Measurements from ENCODE around the gene LAMTOR2. TPM values are rescaled to one million over a fixed set of nuclear protein-coding genes. Genes with fewer than 3 reads are reported as not detected.

LAMTOR2 gene
- total and polyA plus RNA-seq, 2 experiments from 2014 or later, result 67.3 to 108 TPM

DNA sequence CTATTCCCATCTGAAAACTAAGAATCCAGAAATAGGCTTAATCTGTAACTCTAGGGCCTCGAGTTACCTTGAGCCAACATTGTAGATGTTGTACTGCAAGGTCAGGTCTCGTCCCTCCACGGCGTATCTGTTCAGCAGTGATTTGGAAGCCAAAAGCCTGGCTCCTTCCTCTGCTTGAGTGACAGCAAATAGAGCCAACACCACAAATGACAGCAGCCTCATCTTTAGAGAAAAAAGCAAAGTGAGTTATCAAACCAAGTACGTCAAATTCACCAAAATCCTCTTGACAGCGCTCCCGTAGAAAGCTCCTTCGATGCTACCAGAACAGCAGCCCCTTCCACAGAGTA is 34.7 kb upstream of the LAMTOR2 start (continued):
- TF ChIP-seq, protein P1, sequence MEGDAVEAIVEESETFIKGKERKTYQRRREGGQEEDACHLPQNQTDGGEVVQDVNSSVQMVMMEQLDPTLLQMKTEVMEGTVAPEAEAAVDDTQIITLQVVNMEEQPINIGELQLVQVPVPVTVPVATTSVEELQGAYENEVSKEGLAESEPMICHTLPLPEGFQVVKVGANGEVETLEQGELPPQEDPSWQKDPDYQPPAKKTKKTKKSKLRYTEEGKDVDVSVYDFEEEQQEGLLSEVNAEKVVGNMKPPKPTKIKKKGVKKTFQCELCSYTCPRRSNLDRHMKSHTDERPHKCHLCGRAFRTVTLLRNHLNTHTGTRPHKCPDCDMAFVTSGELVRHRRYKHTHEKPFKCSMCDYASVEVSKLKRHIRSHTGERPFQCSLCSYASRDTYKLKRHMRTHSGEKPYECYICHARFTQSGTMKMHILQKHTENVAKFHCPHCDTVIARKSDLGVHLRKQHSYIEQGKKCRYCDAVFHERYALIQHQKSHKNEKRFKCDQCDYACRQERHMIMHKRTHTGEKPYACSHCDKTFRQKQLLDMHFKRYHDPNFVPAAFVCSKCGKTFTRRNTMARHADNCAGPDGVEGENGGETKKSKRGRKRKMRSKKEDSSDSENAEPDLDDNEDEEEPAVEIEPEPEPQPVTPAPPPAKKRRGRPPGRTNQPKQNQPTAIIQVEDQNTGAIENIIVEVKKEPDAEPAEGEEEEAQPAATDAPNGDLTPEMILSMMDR (conservative IDR thresholded peaks at IDR 0.05; ENCODE audit: low read depth in 2 of 2), result no peak
- no peak for TF ChIP-seq ZNF331 (CRISPR knock-in tag; IDR thresholded peaks at IDR 0.05; ENCODE audit: low read depth)
- no peak for TF ChIP-seq JUNB (IDR thresholded peaks at IDR 0.05; ENCODE audit: unreplicated experiment)
- TF ChIP-seq STAT1 (IDR thresholded peaks at IDR 0.05; ENCODE audit: unreplicated experiment), result no peak
- no peak for TF ChIP-seq NANOG (IDR thresholded peaks at IDR 0.05; ENCODE audit: borderline replicate concordance)
- no peak for TF ChIP-seq ZNF114 (CRISPR knock-in tag; IDR thresholded peaks at IDR 0.05)

DNA sequence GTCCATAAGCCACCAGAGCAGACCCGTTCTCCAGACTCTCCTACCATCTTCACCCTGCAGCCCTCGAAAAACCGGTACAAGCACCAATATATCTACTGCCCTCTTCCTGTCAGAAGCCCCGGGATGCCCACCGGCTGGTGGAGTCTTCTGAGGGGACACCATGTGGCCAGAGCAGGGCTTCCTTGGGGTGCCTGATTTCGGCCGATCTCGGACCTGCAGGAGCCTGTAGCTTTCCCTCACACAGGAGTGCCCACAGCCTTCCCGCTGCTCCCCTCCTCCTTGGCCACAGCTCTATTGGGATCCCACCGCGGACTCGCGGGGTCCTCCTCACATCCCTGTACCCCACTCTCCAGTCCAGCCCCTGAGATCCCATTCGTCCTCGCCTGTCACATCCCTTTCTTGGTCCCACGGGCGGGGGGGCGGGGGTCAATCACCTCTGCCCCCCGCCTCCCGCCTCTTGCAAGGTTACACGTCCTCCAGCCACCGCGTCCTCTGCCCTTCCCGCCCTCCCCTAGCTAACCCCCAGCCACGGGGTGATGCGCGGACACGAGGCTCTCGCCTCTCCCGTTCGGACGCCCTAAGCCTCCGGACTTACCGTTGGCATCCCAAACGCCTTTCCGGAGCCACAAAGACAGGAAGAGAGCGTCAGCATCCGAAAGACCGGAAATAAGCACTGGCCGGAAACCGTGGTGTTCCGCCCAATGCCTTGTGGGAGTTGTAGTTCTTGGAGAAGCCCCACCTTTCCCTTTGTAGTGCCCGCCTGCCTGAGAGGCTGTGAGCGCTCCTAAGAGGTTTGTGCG is 34.1 kb upstream of the LAMTOR2 start, which contains the start of gene SSR2:
Gene SSR2, minus strand, starts transcription at position 659 of the 800 bp plus-strand sequence. CDS start 784 bp downstream, outside the sequence.
- Mint-ChIP-seq H3K27ac (peak within 1 kb of the TSS; percentile 81), H3K4me3 (peak within 1 kb of the TSS; percentile 88), H3K27me3 (ENCODE audit: insufficient read depth, low read depth, poor library complexity) (peaks cover 10% of the 10 kb centered on the region), H3K36me3 (ENCODE audit: low read depth) (peaks cover 41% of the 10 kb centered on the region), H3K9me3 (no peaks in the 10 kb centered on the region), H3K4me1 (peaks cover 11% of the 10 kb centered on the region)
- peak within 1 kb of the TSS; percentile 90 for H3K4me3 ChIP-seq
- H4K20me1 ChIP-seq (replicated peaks; ENCODE audit: insufficient read depth), result peaks cover 17% of the 10 kb centered on the region
- H3K9me2 ChIP-seq (ENCODE audit: insufficient read depth), result no peaks in the 10 kb centered on the region
- TF ChIP-seq, protein P1 (conservative IDR thresholded peaks at IDR 0.05; ENCODE audit: low read depth in 2 of 2), result no peak
- TF ChIP-seq CREB1 (CRISPR knock-in tag; IDR thresholded peaks at IDR 0.05; ENCODE audit: low read depth) (peak; percentile 66), POLR2AphosphoS5 (IDR thresholded peaks at IDR 0.05; ENCODE audit: low read depth) (peak; percentile 97)
- TF ChIP-seq, protein P2, sequence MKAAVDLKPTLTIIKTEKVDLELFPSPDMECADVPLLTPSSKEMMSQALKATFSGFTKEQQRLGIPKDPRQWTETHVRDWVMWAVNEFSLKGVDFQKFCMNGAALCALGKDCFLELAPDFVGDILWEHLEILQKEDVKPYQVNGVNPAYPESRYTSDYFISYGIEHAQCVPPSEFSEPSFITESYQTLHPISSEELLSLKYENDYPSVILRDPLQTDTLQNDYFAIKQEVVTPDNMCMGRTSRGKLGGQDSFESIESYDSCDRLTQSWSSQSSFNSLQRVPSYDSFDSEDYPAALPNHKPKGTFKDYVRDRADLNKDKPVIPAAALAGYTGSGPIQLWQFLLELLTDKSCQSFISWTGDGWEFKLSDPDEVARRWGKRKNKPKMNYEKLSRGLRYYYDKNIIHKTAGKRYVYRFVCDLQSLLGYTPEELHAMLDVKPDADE (IDR thresholded peaks at IDR 0.05), result peak; percentile 97
- no peak within 1 kb of the TSS for H3K27ac ChIP-seq (ENCODE audit: low read depth)
- no peaks in the 10 kb centered on the region for H3K27me3 ChIP-seq (ENCODE audit: insufficient read depth)
- H3K79me2 ChIP-seq (replicated peaks; ENCODE audit: insufficient read depth), result peaks cover 28% of the 10 kb centered on the region
- H3K4me2 ChIP-seq, result peak within 1 kb of the TSS; percentile 94
- peaks cover 5% of the 10 kb centered on the region; the same call in 1 of the 2 replicates for H3K4me1 ChIP-seq (ENCODE audit: insufficient read depth)
- peak; percentile 98 for ATAC-seq
- peak within 1 kb of the TSS; percentile 61; the same call in 1 of the 2 replicates for H2AFZ ChIP-seq
- H3K36me3 ChIP-seq (ENCODE audit: insufficient read depth), result peaks cover 32% of the 10 kb centered on the region
- peak; percentile 98 for DNase-seq (ENCODE audit: low spot score)
- peaks cover 13% of the 10 kb centered on the region; the same call in 1 of the 2 replicates for H3F3A ChIP-seq (replicated peaks; ENCODE audit: low read depth)
